WTC11 (cell line): Measurements from ENCODE around the gene MAGI2. TPM values are rescaled to one million over a fixed set of nuclear protein-coding genes. Genes with fewer than 3 reads are reported as not detected.

Experiments used
- ATAC-seq: fragments of 200-7000 bp; cut with Tn5 transposase; 2 replicates; pipeline ENCODE4 v1.10.0; 2021; ENCODE audit warnings: mild to moderate bottlenecking, moderate library complexity
- CTCF ChIA-PET: fragments of 300-600 bp; sonication (Branson Sonifier 250); formaldehyde crosslinking; loops from one replicate; lab custom pipeline; 2021; ENCODE audit warnings: antibody characterized with exemption; lab: Charles Lee
- POLR2A ChIA-PET: fragments of 350-600 bp; sonication (Branson Sonifier 250); formaldehyde crosslinking; loops from one replicate; lab custom pipeline; 2021; ENCODE audit warnings: antibody characterized with exemption; lab: Charles Lee
- DNase-seq: peaks from one replicate; pipeline ENCODE4 v3.0.0; 2021; ENCODE audit warnings: low spot score
- H3K27ac Mint-ChIP-seq: 2 replicates; pipeline ENCODE4 v1.8.0; 2021; ENCODE audit warnings: mixed read lengths
- H3K27me3 Mint-ChIP-seq: 2 replicates; pipeline ENCODE4 v1.8.0; 2021; ENCODE audit warnings: low read depth, mild to moderate bottlenecking, moderate library complexity, mixed read lengths
- H3K36me3 Mint-ChIP-seq: 2 replicates; pipeline ENCODE4 v1.8.0; 2021; ENCODE audit warnings: mixed read lengths
- H3K4me1 Mint-ChIP-seq: 2 replicates; pipeline ENCODE4 v1.8.0; 2022; ENCODE audit warnings: mixed read lengths
- H3K4me3 Mint-ChIP-seq: 2 replicates; pipeline ENCODE4 v1.8.0; 2021; ENCODE audit warnings: mild to moderate bottlenecking, moderate library complexity, mixed read lengths
- H3K9me3 Mint-ChIP-seq: 2 replicates; pipeline ENCODE4 v1.8.0; 2021; ENCODE audit warnings: mixed read lengths
- CREM ChIP-seq: sonication (generic); formaldehyde crosslinking; IDR thresholded peaks from 2 replicates; pipeline ENCODE4 v1.8.1; 2022; ENCODE audit warnings: mild to moderate bottlenecking, missing genetic modification reagents, moderate library complexity
- ESRRA ChIP-seq: sonication (generic); formaldehyde crosslinking; IDR thresholded peaks from 2 replicates; pipeline ENCODE4 v1.8.1; 2022; ENCODE audit warnings: mild to moderate bottlenecking, missing genetic modification reagents, borderline replicate concordance
- FOXJ3 ChIP-seq: sonication (generic); formaldehyde crosslinking; IDR thresholded peaks from 2 replicates; pipeline ENCODE4 v1.9.0; 2021; ENCODE audit warnings: missing genetic modification reagents, mild to moderate bottlenecking, borderline replicate concordance
- GABPB1 ChIP-seq: sonication (generic); formaldehyde crosslinking; IDR thresholded peaks from 2 replicates; pipeline ENCODE4 v1.8.1; 2023; ENCODE audit warnings: mild to moderate bottlenecking, missing genetic modification reagents
- GTF2I ChIP-seq: fragments of 250-450 bp; sonication (Bioruptor Pico); conservative IDR thresholded peaks from 2 replicates; pipeline ENCODE4 v1.4.0; 2021; ENCODE audit warnings: mild to moderate bottlenecking
- MXD4 ChIP-seq: fragments of 250-450 bp; sonication (Bioruptor Pico); IDR thresholded peaks from 2 replicates; pipeline ENCODE4 v1.8.0; 2021; ENCODE audit warnings: mild to moderate bottlenecking, moderate library complexity, borderline replicate concordance
- NFE2L1 ChIP-seq: sonication (generic); formaldehyde crosslinking; IDR thresholded peaks from 2 replicates; pipeline ENCODE4 v1.8.1; 2023; ENCODE audit warnings: missing genetic modification reagents
- NFYB ChIP-seq: sonication (generic); formaldehyde crosslinking; conservative IDR thresholded peaks from 2 replicates; pipeline ENCODE4 v1.8.0; 2022; ENCODE audit warnings: low read depth, missing genetic modification reagents
- NR1H2 ChIP-seq: sonication (generic); formaldehyde crosslinking; IDR thresholded peaks from 2 replicates; pipeline ENCODE4 v1.9.0; 2021; ENCODE audit warnings: mild to moderate bottlenecking, moderate library complexity, missing genetic modification reagents
- NR2C2 ChIP-seq: sonication (generic); formaldehyde crosslinking; IDR thresholded peaks from 2 replicates; pipeline ENCODE4 v1.8.0; 2022; ENCODE audit warnings: mild to moderate bottlenecking, missing genetic modification reagents
- ZNF138 ChIP-seq: sonication (generic); formaldehyde crosslinking; conservative IDR thresholded peaks from 2 replicates; pipeline ENCODE4 v1.8.1; 2022; ENCODE audit warnings: mild to moderate bottlenecking, moderate library complexity, missing genetic modification reagents
- ZNF232 ChIP-seq: sonication (generic); formaldehyde crosslinking; IDR thresholded peaks from 2 replicates; pipeline ENCODE4 v1.8.0; 2022; ENCODE audit warnings: mild to moderate bottlenecking, missing genetic modification reagents
- ZNF396 ChIP-seq: fragments of 250-450 bp; sonication (Bioruptor Pico); IDR thresholded peaks from 2 replicates; pipeline ENCODE4 v1.8.0; 2021; ENCODE audit warnings: mild to moderate bottlenecking, moderate library complexity, borderline replicate concordance
- total RNA-seq: library from RNA; stranded (reverse); gene quantifications from 3 replicates; pipeline ENCODE4 v1.2.3, GENCODE V29; 2021
- TF ChIP-seq, protein P1 (sequence below): sonication (generic); formaldehyde crosslinking; IDR thresholded peaks from 2 replicates; pipeline ENCODE4 v1.8.1; 2023; ENCODE audit warnings: mild to moderate bottlenecking, missing genetic modification reagents
- TF ChIP-seq, protein P2 (sequence below): sonication (generic); formaldehyde crosslinking; IDR thresholded peaks from 2 replicates; pipeline ENCODE4 v1.8.1; 2023; ENCODE audit warnings: mild to moderate bottlenecking, missing genetic modification reagents, borderline replicate concordance
- TF ChIP-seq, protein P3 (sequence below): sonication (generic); formaldehyde crosslinking; IDR thresholded peaks from 2 replicates; pipeline ENCODE4 v1.8.1; 2022; ENCODE audit warnings: low read depth, missing genetic modification reagents, borderline replicate concordance
- TF ChIP-seq, protein P4 (sequence below): sonication (generic); formaldehyde crosslinking; IDR thresholded peaks from 2 replicates; pipeline ENCODE4 v1.8.0; 2022; ENCODE audit warnings: mild to moderate bottlenecking, missing genetic modification reagents
- TF ChIP-seq, protein P5 (sequence below): fragments of 250-450 bp; sonication (Bioruptor Pico); IDR thresholded peaks from 2 replicates; pipeline ENCODE4 v1.9.0; 2021; ENCODE audit warnings: mild to moderate bottlenecking, borderline replicate concordance
- TF ChIP-seq, protein P6 (sequence below): sonication (generic); formaldehyde crosslinking; IDR thresholded peaks from 2 replicates; pipeline ENCODE4 v1.8.1; 2022; ENCODE audit warnings: missing genetic modification reagents, borderline replicate concordance

MAGI2 gene
- total RNA-seq, 1 experiment from 2014 or later: 26.6 TPM

DNA sequence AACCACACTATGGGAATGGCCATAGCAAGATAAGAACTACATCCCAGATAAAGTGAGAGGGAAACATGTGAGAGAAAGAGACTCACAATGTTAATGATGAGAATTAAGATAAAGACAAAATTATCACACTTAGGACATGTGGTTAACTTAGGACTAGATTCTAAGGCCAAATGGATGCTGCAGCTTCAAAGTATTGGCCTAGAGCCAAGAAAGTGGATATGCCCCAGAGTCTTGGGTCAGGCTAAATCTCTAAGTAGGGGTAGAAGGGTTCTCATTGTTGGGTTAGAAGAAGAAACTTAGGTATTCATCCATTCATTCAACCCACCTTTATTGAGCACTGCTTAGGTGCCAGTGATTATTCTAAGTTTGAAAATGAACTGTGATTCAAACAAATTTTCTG lies 836.9 kb downstream of the MAGI2 start (continued):
- TF ChIP-seq, protein P1, sequence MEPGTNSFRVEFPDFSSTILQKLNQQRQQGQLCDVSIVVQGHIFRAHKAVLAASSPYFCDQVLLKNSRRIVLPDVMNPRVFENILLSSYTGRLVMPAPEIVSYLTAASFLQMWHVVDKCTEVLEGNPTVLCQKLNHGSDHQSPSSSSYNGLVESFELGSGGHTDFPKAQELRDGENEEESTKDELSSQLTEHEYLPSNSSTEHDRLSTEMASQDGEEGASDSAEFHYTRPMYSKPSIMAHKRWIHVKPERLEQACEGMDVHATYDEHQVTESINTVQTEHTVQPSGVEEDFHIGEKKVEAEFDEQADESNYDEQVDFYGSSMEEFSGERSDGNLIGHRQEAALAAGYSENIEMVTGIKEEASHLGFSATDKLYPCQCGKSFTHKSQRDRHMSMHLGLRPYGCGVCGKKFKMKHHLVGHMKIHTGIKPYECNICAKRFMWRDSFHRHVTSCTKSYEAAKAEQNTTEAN: no peak
- TF ChIP-seq GABPB1 (CRISPR knock-in tag): no peak
- TF ChIP-seq, protein P2, sequence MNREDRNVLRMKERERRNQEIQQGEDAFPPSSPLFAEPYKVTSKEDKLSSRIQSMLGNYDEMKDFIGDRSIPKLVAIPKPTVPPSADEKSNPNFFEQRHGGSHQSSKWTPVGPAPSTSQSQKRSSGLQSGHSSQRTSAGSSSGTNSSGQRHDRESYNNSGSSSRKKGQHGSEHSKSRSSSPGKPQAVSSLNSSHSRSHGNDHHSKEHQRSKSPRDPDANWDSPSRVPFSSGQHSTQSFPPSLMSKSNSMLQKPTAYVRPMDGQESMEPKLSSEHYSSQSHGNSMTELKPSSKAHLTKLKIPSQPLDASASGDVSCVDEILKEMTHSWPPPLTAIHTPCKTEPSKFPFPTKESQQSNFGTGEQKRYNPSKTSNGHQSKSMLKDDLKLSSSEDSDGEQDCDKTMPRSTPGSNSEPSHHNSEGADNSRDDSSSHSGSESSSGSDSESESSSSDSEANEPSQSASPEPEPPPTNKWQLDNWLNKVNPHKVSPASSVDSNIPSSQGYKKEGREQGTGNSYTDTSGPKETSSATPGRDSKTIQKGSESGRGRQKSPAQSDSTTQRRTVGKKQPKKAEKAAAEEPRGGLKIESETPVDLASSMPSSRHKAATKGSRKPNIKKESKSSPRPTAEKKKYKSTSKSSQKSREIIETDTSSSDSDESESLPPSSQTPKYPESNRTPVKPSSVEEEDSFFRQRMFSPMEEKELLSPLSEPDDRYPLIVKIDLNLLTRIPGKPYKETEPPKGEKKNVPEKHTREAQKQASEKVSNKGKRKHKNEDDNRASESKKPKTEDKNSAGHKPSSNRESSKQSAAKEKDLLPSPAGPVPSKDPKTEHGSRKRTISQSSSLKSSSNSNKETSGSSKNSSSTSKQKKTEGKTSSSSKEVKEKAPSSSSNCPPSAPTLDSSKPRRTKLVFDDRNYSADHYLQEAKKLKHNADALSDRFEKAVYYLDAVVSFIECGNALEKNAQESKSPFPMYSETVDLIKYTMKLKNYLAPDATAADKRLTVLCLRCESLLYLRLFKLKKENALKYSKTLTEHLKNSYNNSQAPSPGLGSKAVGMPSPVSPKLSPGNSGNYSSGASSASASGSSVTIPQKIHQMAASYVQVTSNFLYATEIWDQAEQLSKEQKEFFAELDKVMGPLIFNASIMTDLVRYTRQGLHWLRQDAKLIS (CRISPR knock-in tag): no peak
- TF ChIP-seq, all 79 proteins: peak for 0

DNA sequence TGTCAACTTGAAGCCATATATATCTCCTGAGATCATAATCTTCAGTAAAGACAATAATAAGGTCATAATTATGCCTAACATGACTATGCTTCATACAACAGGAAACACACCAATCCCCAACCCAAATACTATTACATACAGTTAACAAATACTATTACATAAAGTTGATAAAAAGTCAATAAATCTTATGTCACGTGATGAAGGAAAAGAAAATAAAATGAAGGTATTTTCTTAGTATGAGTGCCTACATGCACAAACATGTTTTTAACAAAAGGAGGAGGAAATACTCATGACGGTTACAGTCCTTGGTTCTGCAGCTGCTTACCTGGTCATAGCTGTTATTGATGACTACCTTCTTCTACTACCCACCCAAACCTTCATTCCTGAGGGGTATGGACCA lies 844.2 kb downstream of the MAGI2 start:
- ChIA-PET CTCF (no interaction called here), POLR2A (no interaction called here)
- no peaks in the 10 kb centered on the region for H3K27me3 Mint-ChIP-seq
- peaks cover 10% of the 10 kb centered on the region for H3K4me1 Mint-ChIP-seq
- DNase-seq (no peak), ATAC-seq (no peak)
- H3K36me3 Mint-ChIP-seq: no peaks in the 10 kb centered on the region
- 0 out of 2 replicates have a peak, but pooled peaks cover 9% of the 10 kb centered on the region for H3K9me3 Mint-ChIP-seq
- H3K4me3 Mint-ChIP-seq: no peak overlapping the region
- H3K27ac Mint-ChIP-seq: no peak overlapping the region
- TF ChIP-seq, protein P3, sequence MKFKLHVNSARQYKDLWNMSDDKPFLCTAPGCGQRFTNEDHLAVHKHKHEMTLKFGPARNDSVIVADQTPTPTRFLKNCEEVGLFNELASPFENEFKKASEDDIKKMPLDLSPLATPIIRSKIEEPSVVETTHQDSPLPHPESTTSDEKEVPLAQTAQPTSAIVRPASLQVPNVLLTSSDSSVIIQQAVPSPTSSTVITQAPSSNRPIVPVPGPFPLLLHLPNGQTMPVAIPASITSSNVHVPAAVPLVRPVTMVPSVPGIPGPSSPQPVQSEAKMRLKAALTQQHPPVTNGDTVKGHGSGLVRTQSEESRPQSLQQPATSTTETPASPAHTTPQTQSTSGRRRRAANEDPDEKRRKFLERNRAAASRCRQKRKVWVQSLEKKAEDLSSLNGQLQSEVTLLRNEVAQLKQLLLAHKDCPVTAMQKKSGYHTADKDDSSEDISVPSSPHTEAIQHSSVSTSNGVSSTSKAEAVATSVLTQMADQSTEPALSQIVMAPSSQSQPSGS (CRISPR knock-in tag): no peak
- no peak for TF ChIP-seq NFYB (CRISPR knock-in tag)
- TF ChIP-seq NR1H2: no peak
- no peak for TF ChIP-seq CREM
- TF ChIP-seq ZNF138 (CRISPR knock-in tag): no peak
- no peak for TF ChIP-seq ZNF232 (CRISPR knock-in tag)
- TF ChIP-seq NR2C2 (CRISPR knock-in tag): no peak
- TF ChIP-seq GTF2I (CRISPR knock-in tag): no peak
- no peak for TF ChIP-seq ZNF396 (CRISPR knock-in tag)
- no peak for TF ChIP-seq MXD4 (CRISPR knock-in tag)
- TF ChIP-seq, protein P4, sequence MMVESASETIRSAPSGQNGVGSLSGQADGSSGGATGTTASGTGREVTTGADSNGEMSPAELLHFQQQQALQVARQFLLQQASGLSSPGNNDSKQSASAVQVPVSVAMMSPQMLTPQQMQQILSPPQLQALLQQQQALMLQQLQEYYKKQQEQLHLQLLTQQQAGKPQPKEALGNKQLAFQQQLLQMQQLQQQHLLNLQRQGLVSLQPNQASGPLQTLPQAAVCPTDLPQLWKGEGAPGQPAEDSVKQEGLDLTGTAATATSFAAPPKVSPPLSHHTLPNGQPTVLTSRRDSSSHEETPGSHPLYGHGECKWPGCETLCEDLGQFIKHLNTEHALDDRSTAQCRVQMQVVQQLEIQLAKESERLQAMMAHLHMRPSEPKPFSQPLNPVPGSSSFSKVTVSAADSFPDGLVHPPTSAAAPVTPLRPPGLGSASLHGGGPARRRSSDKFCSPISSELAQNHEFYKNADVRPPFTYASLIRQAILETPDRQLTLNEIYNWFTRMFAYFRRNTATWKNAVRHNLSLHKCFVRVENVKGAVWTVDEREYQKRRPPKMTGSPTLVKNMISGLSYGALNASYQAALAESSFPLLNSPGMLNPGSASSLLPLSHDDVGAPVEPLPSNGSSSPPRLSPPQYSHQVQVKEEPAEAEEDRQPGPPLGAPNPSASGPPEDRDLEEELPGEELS (CRISPR knock-in tag): no peak
- no peak for TF ChIP-seq NFE2L1 (CRISPR knock-in tag)
- TF ChIP-seq, protein P5, sequence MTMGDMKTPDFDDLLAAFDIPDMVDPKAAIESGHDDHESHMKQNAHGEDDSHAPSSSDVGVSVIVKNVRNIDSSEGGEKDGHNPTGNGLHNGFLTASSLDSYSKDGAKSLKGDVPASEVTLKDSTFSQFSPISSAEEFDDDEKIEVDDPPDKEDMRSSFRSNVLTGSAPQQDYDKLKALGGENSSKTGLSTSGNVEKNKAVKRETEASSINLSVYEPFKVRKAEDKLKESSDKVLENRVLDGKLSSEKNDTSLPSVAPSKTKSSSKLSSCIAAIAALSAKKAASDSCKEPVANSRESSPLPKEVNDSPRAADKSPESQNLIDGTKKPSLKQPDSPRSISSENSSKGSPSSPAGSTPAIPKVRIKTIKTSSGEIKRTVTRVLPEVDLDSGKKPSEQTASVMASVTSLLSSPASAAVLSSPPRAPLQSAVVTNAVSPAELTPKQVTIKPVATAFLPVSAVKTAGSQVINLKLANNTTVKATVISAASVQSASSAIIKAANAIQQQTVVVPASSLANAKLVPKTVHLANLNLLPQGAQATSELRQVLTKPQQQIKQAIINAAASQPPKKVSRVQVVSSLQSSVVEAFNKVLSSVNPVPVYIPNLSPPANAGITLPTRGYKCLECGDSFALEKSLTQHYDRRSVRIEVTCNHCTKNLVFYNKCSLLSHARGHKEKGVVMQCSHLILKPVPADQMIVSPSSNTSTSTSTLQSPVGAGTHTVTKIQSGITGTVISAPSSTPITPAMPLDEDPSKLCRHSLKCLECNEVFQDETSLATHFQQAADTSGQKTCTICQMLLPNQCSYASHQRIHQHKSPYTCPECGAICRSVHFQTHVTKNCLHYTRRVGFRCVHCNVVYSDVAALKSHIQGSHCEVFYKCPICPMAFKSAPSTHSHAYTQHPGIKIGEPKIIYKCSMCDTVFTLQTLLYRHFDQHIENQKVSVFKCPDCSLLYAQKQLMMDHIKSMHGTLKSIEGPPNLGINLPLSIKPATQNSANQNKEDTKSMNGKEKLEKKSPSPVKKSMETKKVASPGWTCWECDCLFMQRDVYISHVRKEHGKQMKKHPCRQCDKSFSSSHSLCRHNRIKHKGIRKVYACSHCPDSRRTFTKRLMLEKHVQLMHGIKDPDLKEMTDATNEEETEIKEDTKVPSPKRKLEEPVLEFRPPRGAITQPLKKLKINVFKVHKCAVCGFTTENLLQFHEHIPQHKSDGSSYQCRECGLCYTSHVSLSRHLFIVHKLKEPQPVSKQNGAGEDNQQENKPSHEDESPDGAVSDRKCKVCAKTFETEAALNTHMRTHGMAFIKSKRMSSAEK (CRISPR knock-in tag): no peak
- no peak for TF ChIP-seq ESRRA
- TF ChIP-seq FOXJ3 (CRISPR knock-in tag): no peak
- TF ChIP-seq, protein P6, sequence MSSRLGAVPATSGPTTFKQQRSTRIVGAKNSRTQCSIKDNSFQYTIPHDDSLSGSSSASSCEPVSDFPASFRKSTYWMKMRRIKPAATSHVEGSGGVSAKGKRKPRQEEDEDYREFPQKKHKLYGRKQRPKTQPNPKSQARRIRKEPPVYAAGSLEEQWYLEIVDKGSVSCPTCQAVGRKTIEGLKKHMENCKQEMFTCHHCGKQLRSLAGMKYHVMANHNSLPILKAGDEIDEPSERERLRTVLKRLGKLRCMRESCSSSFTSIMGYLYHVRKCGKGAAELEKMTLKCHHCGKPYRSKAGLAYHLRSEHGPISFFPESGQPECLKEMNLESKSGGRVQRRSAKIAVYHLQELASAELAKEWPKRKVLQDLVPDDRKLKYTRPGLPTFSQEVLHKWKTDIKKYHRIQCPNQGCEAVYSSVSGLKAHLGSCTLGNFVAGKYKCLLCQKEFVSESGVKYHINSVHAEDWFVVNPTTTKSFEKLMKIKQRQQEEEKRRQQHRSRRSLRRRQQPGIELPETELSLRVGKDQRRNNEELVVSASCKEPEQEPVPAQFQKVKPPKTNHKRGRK (CRISPR knock-in tag): no peak
